C4-2B (cell line): ENCODE measurements around the gene SNTG2.

Experiments
- H3K27ac ChIP-seq: fragments of 450-650 bp; 2 replicates; pipeline ENCODE4 v1.5.1; 2017
- CTCF ChIP-seq: fragments of 450-650 bp; conservative IDR thresholded peaks from 2 replicates; pipeline ENCODE4 v1.5.1; 2017; ENCODE audit warnings: mild to moderate bottlenecking
- ZFX ChIP-seq: fragments of 450-650 bp; IDR thresholded peaks from 2 replicates; pipeline ENCODE4 v1.6.1; 2017

The SNTG2 gene

DNA sequence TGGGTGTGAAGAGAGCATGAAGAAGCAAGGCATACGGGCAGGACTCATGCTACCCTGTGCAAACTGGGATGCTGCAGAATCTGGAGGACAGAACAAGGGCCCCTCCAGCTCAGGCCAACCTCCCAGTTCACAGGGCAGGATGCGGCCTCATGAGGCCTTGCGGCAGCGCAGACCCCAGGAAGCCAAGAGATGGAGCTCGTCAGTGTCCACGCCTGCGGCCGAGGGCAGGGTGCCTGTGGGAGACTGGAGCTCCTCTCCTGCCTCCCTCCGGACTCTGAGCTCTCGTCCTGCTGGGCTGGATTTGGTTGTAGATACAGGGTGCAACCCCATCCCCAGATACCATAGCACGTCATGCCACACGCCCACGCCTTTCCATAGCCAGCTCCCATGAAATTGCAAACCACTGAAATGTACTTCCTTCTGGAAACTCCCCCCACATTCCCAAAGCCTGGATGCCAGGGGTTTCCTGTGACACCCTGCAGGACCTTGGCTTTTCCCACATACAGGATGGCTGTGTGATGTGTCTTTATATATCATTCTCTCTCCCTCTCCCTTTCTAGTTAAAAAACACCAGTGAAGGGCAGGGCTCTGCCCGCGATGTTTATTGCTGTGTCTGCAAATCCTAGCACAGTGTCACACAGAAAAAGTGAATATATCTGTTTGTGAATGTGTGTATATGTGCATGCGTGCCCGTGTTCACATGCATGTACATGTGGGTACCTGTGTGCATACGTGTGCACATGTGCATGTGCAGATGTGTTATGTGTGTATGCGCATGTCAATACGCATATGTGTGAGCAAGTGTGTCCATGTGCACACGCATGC, 12.3 kb upstream of the SNTG2 start:
- TF ChIP-seq CTCF (no peak), ZFX (no peak)
- H3K27ac ChIP-seq = no peak overlapping the region

DNA sequence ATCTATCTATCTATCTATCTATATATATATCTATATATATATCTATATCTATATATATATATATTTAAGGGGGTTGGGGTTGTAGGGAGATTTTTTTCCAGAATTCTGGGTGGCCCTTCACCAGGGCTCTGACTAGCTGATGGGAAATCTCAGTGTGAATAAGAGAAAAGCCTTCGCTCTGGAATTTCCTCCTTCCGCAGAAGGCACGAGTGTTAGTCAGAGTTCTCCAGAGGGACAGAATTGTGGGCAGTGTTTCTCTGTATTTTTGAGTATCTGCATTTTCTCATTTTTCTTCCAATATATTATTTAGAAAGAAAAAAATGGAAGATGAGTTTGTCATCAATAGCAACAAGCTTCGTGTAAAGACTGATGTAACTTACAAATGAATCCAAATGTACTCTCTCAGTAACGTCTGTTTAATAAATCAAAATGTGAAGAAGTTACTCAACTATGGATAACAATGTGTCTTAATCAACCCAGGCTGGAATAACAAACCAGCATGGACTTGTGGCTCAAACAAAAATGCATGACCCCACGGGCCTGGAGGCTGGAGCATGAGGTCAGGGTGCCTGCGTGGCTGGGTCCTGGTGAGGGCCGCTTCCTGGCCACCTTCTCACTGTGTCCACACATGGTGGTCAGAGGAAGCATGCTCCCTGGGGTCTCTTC, 10.6 kb upstream of the SNTG2 start:
- TF ChIP-seq ZFX (no peak), CTCF (no peak)

GRCh38 chr2:941871-942270, 8.8 kb upstream of the SNTG2 start:
- TF ChIP-seq ZFX (no peak), CTCF (no peak)

More for the DNA sequence above, 10.6 kb upstream of the SNTG2 start:
- no peak overlapping the region for H3K27ac ChIP-seq

DNA sequence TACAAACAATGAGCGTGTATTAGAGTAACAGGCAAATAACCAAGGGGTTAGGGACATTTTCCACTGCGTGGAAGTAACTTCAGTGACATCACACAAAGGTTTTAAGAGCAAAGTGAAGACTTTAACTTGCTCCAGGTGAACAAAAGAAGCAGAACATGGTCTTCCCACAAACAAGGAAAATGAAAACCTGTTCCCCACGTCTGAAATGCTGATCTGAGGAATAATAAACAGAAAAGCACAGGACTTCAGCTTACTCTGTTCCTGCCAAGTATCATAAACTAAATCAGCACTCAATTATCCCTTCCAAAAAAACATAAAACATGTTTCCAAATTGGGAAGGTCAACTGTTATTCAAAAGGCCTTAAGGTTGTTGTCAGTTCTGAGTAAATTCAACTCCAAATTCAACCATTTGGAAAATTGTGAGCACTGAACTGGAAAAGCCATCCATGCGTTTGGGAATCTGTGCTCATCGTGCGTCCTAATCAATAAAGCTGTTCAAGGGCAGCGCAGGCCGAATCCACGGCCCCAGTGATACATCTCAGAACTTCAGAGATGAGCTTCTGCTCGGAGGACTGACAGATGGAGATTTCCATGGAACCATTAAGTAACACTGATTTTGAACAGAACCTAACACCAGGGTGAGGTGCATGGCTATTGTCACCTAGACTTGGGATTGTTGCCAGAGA, 7.7 kb upstream of the SNTG2 start:
- peak overlapping the region; percentile 81 for H3K27ac ChIP-seq
- TF ChIP-seq ZFX = no peak
- TF ChIP-seq CTCF = no peak

More at GRCh38 chr2:941871-942270, 8.8 kb upstream of the SNTG2 start:
- H3K27ac ChIP-seq = peak overlapping the region; percentile 57

- no peak for TF ChIP-seq ZFX
- no peak for TF ChIP-seq CTCF
- peak overlapping the region; percentile 81 for H3K27ac ChIP-seq
These were observed 7.2 kb upstream of the SNTG2 start for GRCh38 chr2:943461-943797.

- TF ChIP-seq CTCF (no peak), ZFX (no peak)
- H3K27ac ChIP-seq = peak overlapping the region; percentile 81
These were observed 6.8 kb upstream of the SNTG2 start for GRCh38 chr2:943821-944220.

DNA sequence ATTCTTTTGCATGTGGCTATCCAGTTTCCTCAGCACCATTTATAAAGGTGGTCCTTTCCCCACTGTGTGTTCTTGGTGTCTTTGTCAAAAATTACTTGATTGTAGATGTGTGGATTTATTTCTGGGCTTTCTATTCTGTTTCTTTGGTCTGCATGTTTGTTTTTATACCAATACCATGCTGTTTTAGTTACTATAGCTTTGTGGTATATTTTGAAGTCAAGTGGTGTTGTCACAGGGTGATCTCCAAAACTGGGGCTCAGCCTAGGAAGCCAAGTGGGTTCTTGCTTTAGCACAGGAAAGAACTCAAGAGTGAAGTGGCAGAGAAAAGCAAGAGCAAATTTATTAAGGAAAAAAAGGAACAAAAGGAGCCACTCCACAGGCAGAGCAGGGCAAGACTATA, 6.0 kb upstream of the SNTG2 start:
- TF ChIP-seq ZFX = no peak
- no peak for TF ChIP-seq CTCF
- H3K27ac ChIP-seq = no peak overlapping the region
